Activated CD4-positive, alpha-beta T cell treated with anti-CD3 and anti-CD28 coated beads, Interleukin-2, Interleukin-4, amounts not matched to agents 100 ng/mL and 50 ng/mL, durations not matched to agents 16 hours and 8 hours (primary cell): Measurements from ENCODE around the gene PROM1.

Source experiments
- DNase-seq: peaks from one replicate; pipeline ENCODE4 v3.0.0-alpha.2; 2020; ENCODE audit warnings: low spot score

The PROM1 gene

GRCh38 chr4:16109256-16109655 lies 25.4 kb upstream of the PROM1 start:
- DNase-seq: no peak

GRCh38 chr4:16106956-16107355 lies 23.1 kb upstream of the PROM1 start:
- no peak for DNase-seq

DNA sequence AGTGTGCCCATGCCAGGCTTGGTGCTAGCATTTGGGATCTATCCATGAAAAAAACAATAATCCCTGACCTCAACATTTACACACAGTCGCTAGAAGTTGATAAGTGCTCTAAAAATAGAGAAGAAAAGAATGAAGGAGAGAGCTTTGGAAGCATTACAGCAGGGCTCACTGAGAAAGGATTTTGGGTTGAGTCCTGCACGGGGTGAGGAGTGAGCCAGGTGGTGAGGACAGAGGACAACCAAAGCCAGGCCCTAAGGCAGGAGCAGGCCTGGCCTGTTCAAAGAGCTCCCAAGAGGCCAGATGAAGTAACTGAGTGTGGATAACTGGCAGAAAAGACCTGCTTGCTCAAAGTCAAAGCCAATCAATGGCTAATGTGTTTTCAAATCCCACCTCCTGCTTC lies 20.7 kb upstream of the PROM1 start:
- DNase-seq: no peak

DNA sequence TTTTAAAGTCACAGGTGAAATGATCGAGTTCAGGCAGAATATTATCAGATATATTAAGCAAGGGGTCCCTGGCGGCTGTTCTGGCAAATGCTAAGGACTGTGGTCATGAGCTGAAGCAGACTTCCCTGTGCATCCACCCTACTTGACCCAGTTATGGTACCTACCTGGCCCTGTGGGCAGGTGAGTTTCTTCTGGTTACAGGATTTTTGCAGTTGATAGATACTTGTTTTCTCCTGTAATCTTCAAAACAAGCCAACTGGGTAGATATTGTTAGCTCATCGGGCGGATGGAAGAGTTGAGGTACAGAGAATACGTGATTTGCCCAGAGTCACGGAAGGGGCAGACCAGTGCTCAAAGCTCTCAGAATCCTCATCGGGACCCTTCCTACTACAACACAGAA lies 18.5 kb upstream of the PROM1 start:
- no peak for DNase-seq

- DNase-seq: no peak
Measured at GRCh38 chr4:16100833-16101232, 17.0 kb upstream of the PROM1 start.

DNA sequence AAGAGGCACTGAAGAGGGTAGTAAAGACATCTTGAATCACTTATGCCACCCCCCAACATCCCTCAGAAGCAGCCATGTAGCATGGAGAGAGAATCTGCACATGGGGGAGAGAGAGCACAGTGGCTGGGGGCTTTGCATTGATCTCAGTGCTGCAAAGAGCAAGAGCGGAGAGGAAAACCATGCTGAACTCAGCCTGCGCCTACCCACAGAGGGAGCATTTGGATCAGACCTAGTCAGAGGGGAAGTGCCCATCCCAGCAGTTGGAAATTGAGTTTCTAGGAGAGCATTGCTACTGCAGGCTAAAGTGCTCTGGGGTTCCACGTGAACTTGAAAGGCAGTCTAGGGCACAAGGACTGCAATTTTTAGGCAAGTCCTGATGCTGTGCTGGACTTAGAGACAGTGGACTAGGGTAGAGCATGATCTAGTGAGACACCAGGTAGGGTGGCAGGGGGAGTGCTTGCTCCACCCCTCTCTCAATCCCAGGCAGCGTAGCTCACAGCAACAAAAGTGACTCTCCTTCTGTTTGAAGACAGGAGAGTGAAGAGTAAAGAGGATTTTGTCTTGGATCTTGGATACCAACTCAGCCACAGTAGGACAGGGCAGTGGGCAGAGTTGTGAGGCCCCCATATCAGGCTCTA lies 9.0 kb upstream of the PROM1 start:
- no peak for DNase-seq

GRCh38 chr4:16090096-16090705 lies 6.4 kb upstream of the PROM1 start:
- DNase-seq: no peak

GRCh38 chr4:16089156-16089555 lies 5.3 kb upstream of the PROM1 start:
- no peak for DNase-seq

DNA sequence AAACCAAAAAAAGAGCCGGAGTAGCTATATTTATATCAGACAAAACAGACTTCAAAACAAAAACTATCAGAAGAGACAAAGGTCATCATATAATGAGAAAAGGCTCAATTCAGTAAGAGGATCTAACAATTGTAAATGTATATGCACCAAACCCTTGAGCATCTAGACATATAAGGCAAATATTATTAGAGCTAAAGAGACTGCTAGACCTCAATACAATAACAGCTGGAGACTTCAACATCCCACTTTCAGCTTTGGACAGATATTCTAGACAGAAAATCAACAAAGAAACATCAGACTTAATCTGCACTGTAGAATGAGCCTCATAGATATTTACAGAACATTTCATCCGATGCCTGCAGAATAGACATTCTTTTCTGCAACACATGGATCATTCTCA lies 4.8 kb upstream of the PROM1 start:
- DNase-seq: no peak

- no peak for DNase-seq
Measured at GRCh38 chr4:16085822-16086221, 2.0 kb upstream of the PROM1 start.

- DNase-seq: no peak
Measured at GRCh38 chr4:16082426-16083240, 1.2 kb downstream of the PROM1 start.

- no peak for DNase-seq
Measured at GRCh38 chr4:16082041-16082425, 1.8 kb downstream of the PROM1 start.

GRCh38 chr4:16079046-16079445 lies 4.8 kb downstream of the PROM1 start:
- no peak for DNase-seq

DNA sequence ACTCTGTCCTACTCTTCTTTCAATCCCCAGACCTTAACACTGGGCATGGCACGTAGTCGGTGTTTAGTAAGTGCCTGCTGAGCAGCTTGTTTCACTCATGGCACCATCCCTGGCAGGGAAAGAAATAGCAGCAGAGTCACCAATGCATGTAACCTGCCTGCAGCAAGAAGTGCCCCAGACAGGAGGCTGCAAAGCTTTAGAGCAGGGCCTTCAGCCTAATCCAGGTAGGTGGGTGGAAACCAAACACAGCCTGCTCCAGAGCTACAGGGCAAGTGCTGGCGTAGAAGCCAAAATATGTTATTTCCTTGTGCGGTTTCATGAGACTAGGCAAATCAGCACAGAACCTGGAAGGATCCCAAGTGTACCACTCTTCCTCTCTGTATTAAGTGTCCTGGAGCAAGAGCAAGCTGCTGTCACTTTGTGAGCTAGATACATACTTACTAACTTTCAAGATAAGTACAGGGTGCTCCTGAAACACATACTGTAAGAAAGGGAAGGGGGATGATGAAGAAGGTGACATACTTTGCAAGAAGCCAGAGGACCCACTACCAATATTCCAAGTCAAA lies 5.5 kb downstream of the PROM1 start:
- no peak for DNase-seq

- no peak for DNase-seq
Measured at GRCh38 chr4:16077786-16078185, 6.0 kb downstream of the PROM1 start.

DNA sequence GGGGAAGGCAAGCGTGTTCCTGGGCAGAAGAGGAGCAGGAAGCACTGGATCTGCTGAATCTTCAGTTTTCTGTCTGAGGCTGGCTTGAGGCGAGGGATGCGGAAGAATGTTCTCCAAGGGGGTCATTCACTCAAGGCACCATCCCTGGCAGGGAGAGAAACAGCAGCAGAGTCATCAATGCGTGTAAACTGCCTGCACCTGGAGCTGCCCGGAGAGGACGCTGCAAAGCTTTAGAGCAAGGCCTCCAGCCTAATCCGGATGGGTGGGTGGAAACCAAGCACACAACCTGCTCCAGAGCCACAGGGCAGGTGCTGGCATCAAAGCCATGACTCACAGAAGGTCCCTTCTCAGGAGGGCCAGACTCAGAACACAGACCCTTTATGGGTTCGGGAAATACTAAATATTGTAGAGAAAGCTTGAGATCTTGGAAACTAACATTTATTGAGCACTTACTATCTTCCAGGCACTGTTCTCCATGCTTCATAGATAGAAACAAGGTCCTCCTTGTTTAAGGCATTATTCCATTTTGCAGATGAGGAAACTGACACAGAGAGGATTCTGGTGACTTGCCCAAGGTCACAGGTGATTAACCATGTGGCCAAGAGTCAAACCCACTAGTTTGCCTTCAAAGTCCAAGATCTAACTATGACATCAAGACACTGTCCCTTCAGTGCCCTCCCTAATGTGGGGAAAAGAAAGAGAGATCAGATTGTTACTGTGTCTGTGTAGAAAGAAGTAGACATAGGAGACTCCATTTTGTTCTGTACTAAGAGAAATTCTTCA lies 7.7 kb downstream of the PROM1 start:
- no peak for DNase-seq

GRCh38 chr4:16075061-16075460 lies 8.8 kb downstream of the PROM1 start:
- no peak for DNase-seq

DNA sequence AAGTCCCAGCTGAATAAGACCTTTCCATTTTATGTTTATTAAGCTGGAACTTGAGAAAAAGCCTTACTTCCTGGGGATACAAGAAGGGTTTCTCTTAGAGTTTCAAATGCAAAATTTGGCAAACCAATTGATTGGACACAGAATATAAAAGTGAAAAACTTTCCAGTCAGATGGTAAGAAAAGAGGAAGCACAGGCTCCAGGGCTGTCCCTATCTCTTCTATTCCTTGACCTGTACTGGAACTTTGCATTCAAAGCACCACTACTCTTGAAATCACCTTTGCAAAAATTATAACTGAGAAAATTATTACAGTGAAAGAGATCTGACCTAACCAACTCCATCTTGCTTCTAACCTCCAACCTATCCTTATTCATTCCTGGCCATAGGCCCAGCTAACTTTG lies 11.7 kb downstream of the PROM1 start:
- no peak for DNase-seq

GRCh38 chr4:16070203-16070602 lies 13.6 kb downstream of the PROM1 start:
- DNase-seq: no peak

- DNase-seq: no peak
Measured at GRCh38 chr4:16067515-16067914, 16.3 kb downstream of the PROM1 start.

DNA sequence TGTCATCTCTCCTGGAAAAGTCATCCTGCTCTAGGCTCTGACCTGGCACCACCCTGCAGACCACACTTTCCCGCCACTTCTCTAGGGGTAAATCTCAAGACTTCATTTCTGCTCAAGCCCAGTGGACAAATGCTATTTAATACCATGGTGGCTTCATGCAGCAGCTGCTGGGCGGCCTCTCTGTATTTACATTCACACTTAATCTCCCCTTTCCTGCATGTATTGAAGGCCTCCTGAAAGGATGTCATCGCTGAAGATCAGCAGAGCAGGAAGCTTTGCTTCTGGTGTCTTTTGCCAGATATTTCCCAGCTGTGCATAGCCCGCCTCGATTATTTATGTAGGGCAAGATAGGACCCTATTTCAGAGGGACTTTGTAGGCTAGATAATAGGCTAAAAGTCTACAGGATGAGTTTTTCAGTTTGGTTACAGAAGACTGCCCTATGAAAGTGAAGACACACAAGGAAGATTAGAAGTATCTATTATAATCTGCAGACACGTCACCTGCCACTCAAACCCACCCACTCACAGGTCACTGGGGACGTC lies 17.2 kb downstream of the PROM1 start:
- DNase-seq: no peak

DNA sequence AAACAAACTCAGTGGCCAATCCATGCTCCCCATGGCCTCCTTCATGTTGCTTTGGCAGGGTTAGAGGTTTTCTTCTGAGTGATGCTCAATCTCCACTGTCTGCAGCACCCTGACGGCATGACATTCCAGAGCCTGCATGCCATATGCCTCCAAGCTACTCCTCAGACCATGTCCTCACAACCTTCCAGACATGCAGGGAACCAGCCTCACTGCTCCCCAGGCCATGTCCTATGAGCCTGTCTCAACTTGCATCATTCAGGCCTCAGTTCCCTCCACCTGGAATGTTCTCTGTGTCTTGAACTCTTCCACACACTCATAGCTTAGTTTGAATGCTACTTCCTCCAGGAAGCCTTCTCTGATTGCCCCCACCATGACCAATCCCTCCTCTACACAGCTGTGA lies 18.8 kb downstream of the PROM1 start:
- DNase-seq: no peak
